ENCODE measurements around the gene NFATC2.
"Not testable (repeated sequence)": the region's sequence is repeated elsewhere in the genome, so short reads cannot be mapped to it uniquely, and the experiment has no call there.

Gene NFATC2

GRCh38 chr20:51569815-51570738, 27.6 kb upstream of the NFATC2 start:
- in situ Hi-C loops (cut with MboI; ENCODE audit: low sequenced_read_pairs) = no loop called here

- in situ Hi-C loops (cut with MboI; ENCODE audit: low sequenced_read_pairs) = not testable (repeated sequence)
Measured at GRCh38 chr20:51568533-51568932, 26.0 kb upstream of the NFATC2 start.

GRCh38 chr20:51567622-51568021, 25.1 kb upstream of the NFATC2 start:
- in situ Hi-C loops (cut with MboI; ENCODE audit: low sequenced_read_pairs) = no loop called here

- in situ Hi-C loops (cut with MboI; ENCODE audit: low sequenced_read_pairs) = no loop called here
Measured at GRCh38 chr20:51566594-51566993, 24.1 kb upstream of the NFATC2 start.

DNA sequence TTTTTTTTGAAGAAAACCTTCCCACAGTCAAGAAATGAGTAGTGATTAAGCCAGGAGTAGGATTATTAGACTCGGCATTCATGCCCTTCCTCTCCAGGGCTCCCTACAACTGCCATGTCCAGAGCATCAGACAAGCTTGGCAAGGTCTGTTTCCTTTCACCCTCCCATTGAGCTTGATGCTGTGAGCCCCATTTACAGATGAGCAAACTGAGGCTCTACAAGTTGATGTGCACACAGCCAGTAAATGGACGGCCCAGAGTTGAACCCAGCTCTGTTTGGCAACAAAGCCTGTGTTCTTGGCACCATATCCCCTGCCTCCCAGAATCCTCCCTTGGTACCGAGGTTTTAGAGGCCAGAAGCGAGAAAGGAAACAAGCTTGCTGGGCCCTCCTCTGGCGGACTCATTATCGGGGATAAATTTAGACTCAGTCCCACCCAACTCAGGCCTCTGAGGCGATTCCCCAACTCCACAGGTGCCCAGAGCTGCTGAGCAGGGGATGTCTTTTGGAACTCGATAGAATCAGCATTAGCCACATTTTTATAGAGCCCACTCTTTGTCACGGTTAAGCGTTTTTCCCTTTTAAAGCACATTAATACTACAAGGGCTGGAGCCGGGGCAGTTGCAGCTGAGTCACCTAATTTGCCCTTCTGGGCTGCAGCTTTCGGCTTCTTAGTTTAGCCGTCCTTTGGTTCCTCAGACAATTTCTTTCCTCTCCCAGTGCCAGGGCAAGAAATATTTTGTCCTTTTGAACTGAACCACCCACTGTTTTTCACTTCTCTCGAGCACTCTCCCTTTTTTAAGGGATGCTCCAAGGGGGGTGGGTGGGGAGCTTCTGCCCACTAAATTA, 23.0 kb upstream of the NFATC2 start:
- in situ Hi-C loops (cut with MboI; ENCODE audit: low sequenced_read_pairs) = no loop called here

DNA sequence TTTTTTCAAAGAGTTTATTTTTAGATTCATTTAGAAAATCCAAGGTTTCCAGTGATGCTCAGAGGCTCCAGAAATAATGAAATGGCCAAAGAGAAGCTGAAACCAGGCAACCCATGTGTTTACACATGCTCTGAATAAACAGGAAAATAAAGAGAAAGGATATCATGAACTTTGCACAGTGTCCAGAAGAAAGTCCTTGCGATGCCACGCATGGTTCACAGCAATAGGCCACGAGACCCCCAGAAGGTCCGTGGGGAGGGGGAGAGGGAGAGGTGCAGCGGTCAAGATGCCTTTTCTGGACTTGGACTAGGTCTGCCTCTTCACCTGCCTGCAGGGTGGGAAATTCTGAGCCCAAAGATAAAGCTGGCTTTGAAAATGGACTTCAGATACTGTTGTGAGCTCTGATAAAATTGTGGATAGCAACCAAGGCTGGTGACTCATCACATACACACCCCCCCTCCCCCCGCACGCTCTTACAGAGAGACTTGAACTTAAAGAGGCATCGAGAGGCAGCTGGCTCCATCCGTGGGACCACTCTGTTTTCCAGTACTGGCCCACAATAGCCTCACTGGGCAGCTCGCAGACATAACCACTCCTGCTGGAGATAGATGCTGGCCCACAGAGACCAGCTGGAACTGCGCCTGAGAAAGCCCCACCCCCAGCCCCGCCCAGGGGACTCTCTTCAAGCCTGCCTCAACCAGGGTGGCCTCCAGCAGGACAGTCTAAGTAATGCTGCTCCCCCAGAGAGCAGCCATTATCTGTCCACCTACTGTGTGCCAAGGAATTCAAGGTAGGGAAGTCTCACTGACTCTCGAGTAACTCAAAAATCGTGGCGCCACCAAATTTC, 21.2 kb upstream of the NFATC2 start:
- in situ Hi-C loops (cut with MboI; ENCODE audit: low sequenced_read_pairs) = no loop called here

- in situ Hi-C loops (cut with MboI; ENCODE audit: low sequenced_read_pairs) = no loop called here
Measured at GRCh38 chr20:51563174-51563485, 20.6 kb upstream of the NFATC2 start.

DNA sequence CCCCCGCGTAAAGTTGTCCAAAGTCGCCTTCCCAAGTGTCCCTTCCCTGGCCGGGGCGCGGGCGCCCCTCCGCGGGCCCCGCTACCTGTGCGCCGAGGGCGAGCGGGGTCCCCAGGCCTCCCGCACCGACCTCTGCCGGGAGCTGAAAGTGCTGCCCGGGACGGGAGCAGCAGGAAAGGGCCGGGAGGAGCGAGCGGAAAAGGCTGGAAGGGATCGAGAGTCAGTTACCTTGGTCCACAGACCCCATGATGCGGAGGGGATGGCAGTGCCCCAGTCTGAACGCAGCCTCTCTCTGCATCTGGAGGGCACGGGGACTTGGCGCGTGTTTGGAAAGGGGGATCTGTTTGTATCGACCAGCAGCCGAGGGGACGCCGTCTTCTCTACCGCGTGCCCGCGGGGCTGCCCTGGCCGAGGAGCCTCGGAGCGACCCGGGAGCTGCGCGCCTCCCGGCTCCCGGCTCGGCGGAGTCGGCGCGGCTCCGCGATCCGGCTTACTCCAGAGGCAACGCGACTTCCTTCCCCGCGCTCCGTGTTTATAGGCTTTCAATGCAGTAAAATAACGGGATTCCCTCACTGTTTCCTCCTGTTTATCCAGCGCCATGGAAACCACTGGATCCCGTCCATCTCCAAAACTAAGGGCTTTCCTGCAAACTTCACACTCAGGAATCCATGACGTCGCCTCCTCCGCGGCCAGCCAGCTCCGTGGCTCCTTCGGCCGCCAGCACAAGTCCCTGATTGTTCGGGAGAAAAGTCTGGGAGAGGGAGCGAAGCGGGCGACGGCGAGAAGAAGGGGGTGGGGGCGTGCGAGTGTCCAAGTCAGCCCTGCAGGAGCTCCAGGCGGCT, 20.0 kb upstream of the NFATC2 start:
- in situ Hi-C loops (cut with MboI; ENCODE audit: low sequenced_read_pairs) = no loop called here

- in situ Hi-C loops (cut with MboI; ENCODE audit: low sequenced_read_pairs) = no loop called here
Measured at GRCh38 chr20:51562027-51562331, 19.5 kb upstream of the NFATC2 start.

GRCh38 chr20:51560550-51561307, 18.2 kb upstream of the NFATC2 start:
- in situ Hi-C loops (cut with MboI; ENCODE audit: low sequenced_read_pairs) = no loop called here

GRCh38 chr20:51560042-51560441, 17.5 kb upstream of the NFATC2 start:
- in situ Hi-C loops (cut with MboI; ENCODE audit: low sequenced_read_pairs) = no loop called here

DNA sequence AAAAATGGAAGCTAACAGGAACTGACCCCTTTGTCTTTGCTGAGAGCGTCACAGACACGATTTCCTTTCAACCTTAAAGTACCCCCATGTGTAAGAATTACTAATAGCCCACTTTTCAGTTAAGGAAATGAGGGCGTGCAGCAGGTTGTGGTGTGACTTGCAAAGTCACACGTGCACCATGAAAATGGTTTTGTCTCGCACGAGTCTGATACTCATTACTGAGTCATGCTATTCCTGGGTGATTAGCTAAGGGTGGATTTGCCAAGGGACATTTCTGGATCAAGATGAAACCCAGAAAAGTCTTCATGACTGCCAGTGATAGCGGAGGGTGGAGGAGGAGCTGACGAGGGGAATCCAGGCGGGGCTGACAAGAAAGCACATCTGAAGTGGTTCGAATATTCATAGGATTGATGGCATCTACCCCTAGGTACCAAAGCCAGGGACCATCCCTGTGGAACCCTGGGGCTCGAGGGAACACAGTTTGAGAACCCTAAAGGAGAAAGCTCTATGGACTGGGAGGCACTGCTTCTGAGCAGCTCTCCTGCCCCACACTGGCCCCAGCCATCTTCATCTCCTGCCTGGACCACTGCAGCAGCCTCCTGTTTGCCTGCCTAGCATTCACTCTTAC, 12.1 kb upstream of the NFATC2 start:
- in situ Hi-C loops (cut with MboI; ENCODE audit: low sequenced_read_pairs) = no loop called here

GRCh38 chr20:51553897-51554486, 11.5 kb upstream of the NFATC2 start:
- in situ Hi-C loops (cut with MboI; ENCODE audit: low sequenced_read_pairs) = no loop called here

- in situ Hi-C loops (cut with MboI; ENCODE audit: low sequenced_read_pairs) = no loop called here
Measured at GRCh38 chr20:51551186-51551585, 8.7 kb upstream of the NFATC2 start.

DNA sequence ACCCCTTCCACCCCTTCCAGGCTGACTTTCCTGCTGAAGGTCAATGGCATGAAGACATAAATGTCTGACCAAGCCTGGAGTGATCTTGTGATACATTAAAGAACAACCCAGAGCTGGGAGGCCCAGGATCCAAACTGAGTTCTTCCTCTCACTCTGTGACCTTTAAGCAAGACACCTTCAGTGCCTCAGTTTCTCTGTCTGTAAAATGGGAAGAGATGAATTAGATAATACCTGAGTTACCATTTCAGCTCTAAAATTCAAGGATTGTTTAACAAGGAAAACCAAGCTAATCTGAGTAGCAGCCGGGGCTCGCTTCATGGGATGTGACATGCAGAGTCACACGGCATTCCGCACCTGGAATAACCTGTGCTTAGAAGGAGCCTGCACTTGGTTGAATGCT, 7.0 kb upstream of the NFATC2 start:
- in situ Hi-C loops (cut with MboI; ENCODE audit: low sequenced_read_pairs) = no loop called here

GRCh38 chr20:51547951-51548350, 5.4 kb upstream of the NFATC2 start:
- in situ Hi-C loops (cut with MboI; ENCODE audit: low sequenced_read_pairs) = no loop called here

DNA sequence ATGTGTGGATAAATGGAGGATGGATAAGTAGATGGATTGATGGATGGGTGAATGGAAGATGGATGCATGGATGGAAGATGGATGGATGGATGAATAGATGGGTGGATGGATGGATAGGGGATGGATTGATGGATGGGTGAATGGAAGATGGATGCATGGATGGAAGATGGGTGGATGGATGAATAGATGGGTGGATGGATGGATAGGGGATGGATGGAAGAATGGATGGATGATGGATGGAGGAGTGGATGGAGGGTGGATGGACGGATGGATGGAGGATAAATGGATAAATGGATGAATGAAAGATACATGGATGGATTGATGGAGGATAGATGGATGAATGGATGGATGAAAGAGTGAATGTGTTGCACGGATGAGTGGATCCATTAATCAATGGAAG, 3.0 kb upstream of the NFATC2 start:
- in situ Hi-C loops (cut with MboI; ENCODE audit: low sequenced_read_pairs) = no loop called here

DNA sequence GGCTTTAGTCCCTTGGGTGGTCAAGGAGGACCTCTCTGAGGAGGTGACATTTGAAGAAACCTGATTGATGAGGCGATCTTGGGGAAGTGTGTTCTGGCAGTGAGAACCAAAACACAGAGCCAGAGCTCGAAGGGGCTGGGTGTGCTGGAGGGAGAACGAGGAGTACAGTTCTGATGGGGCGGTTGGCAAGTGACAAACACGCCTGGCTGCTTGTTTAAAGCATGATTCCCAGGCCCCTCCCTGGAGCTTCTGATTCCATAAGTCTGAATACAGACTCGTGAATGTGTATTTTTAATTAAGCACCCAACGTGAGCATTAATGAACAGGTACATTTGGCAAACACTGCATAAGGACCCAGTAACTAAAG, 886 bp upstream of the NFATC2 start:
- in situ Hi-C loops (cut with MboI; ENCODE audit: low sequenced_read_pairs) = no loop called here

DNA sequence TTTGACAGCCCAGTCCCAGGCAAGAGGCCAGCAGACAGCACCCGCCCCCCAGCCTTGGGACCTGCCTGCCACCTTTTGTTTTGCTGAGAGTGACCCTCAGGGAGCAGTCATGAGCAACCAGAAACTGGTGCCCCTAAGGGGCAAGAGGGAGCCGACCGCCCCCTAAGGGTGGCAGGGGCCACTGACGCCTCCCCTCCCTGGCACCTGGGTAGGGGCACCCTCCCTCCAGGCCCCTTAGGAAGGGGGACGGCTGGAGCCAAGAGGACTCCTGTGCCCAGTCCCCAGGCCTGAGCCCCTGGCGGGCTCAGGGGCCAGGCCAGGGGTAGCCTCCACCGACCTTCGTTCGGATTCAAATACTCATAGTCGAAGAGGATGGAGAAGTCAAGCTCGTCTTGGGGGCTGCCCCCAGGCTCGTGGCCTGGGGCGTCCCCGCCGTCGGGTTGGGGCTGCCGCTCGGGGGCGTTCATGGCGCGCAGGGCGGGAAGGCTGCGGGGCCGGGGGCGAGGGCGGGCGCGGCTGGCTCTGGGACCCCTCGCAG, 417 bp downstream of the NFATC2 start:
- in situ Hi-C loops (cut with MboI; ENCODE audit: low sequenced_read_pairs) = no loop called here
